A549 (cell line): ENCODE results near the gene BABAM2. TPM values are rescaled to one million over a fixed set of nuclear protein-coding genes. Genes with fewer than 3 reads are reported as not detected.

Experiments
- ATAC-seq, 2 experiments: fragments of 200-7000 bp in 1 of 2; fragments of >200 bp in 1 of 2; cut with Nextera tagmentation in 1 of 2; cut with Tn5 transposase in 1 of 2; 3 replicates each; pipeline versions ENCODE4 v1.8.0 to v1.9.1; 2018 to 2020; ENCODE audit warnings: mild to moderate bottlenecking in 1 of 2, moderate library complexity in 1 of 2
- CTCF ChIA-PET: fragments of 300-600 bp; sonication (Branson Sonifier 250); formaldehyde crosslinking; extraction: SDS; loops from one replicate; lab custom pipeline; 2021; ENCODE audit warnings: antibody characterized with exemption, inconsistent platforms; lab: Yijun Ruan, JAX
- POLR2A ChIA-PET: fragments of 350-600 bp; formaldehyde crosslinking; extraction: SDS; loops from one replicate; lab custom pipeline; 2021; ENCODE audit warnings: antibody characterized with exemption, inconsistent platforms; lab: Yijun Ruan, JAX
- DNase-seq, 2 experiments: peaks; one replicate each; pipeline versions ENCODE4 v3.0.0 to v3.0.0-alpha.2; 2011 to 2016; ENCODE audit warnings: low read depth in 1 of 2, low spot score in 1 of 2
- FAIRE-seq: peaks from 2 replicates; lab custom pipeline; 2011; peaks lifted over from hg19 to GRCh38; lab: Jason Lieb, UNC
- H3K27ac ChIP-seq, 2 experiments: fragments of >200 bp; sonication (Bioruptor Twin); formaldehyde crosslinking; 3 replicates each; pipeline ENCODE4 v1.5.1; 2016 to 2017
- H3K4me1 ChIP-seq: fragments of >200 bp; sonication (Bioruptor Twin); formaldehyde crosslinking; 3 replicates; pipeline ENCODE4 v1.6.1; 2016
- H3K4me2 ChIP-seq: fragments of >200 bp; sonication (Bioruptor Twin); formaldehyde crosslinking; 3 replicates; pipeline ENCODE4 v1.6.1; 2016
- H3K4me3 ChIP-seq: fragments of >200 bp; sonication (Bioruptor Twin); formaldehyde crosslinking; 3 replicates; pipeline ENCODE4 v1.5.1; 2016
- H3K9me3 ChIP-seq: fragments of >200 bp; sonication (Bioruptor Twin); formaldehyde crosslinking; 3 replicates; pipeline ENCODE4 v1.6.1; 2016
- CBX8 ChIP-seq: fragments of 200-600 bp; sonication (generic); IDR thresholded peaks from 2 replicates; pipeline ENCODE4 v1.6.1; 2016
- CHD4 ChIP-seq: fragments of 200-600 bp; sonication (generic); IDR thresholded peaks from 2 replicates; pipeline ENCODE4 v1.6.1; 2016; ENCODE audit warnings: antibody characterized with exemption, mild to moderate bottlenecking, borderline replicate concordance
- EHMT2 ChIP-seq: fragments of 200-600 bp; sonication (generic); IDR thresholded peaks from 2 replicates; pipeline ENCODE4 v1.6.1; 2016; ENCODE audit warnings: antibody characterized with exemption, low read depth, mild to moderate bottlenecking, moderate library complexity
- FOSL2 ChIP-seq, 2 experiments: fragments of 450-650 bp in 1 of 2; fragments of >200 bp in 1 of 2; sonication (Bioruptor Twin) in 1 of 2; formaldehyde crosslinking; IDR thresholded peaks; 2 replicates each; pipeline versions ENCODE4 v1.5.0 to v1.6.1; 2016 to 2020; ENCODE audit warnings: mild to moderate bottlenecking in 1 of 2, moderate library complexity in 1 of 2
- FOXS1 ChIP-seq: fragments of 250-450 bp; sonication (Bioruptor Pico); IDR thresholded peaks from 2 replicates; pipeline ENCODE4 v1.5.0; 2020; ENCODE audit warnings: mild to moderate bottlenecking, moderate library complexity
- GATA3 ChIP-seq: IDR thresholded peaks from 2 replicates; pipeline ENCODE4 v1.6.1; 2012; ENCODE audit warnings: borderline replicate concordance
- HES2 ChIP-seq: fragments of >200 bp; sonication (Bioruptor Twin); formaldehyde crosslinking; IDR thresholded peaks from 2 replicates; pipeline ENCODE4 v1.6.1; 2016
- HEYL ChIP-seq: fragments of 250-450 bp; sonication (Bioruptor Pico); IDR thresholded peaks from 2 replicates; pipeline ENCODE4 v1.8.0; 2021; ENCODE audit warnings: mild to moderate bottlenecking, moderate library complexity
- HOXB13 ChIP-seq: fragments of 250-450 bp; sonication (Bioruptor Pico); IDR thresholded peaks from 2 replicates; pipeline ENCODE4 v1.5.0; 2020; ENCODE audit warnings: low read depth, mild to moderate bottlenecking, moderate library complexity
- JUNB ChIP-seq: fragments of >200 bp; sonication (Bioruptor Twin); formaldehyde crosslinking; IDR thresholded peaks from 2 replicates; pipeline ENCODE4 v1.6.1; 2016
- KDM5A ChIP-seq: fragments of 200-600 bp; sonication (generic); IDR thresholded peaks from 2 replicates; pipeline ENCODE4 v1.6.1; 2016; ENCODE audit warnings: antibody characterized with exemption, mild to moderate bottlenecking
- MAZ ChIP-seq: fragments of 150-350 bp; IDR thresholded peaks from 2 replicates; pipeline ENCODE4 v1.6.1; 2014; ENCODE audit warnings: antibody characterized with exemption, low read depth, low read length, borderline replicate concordance
- MYC ChIP-seq: IDR thresholded peaks from 2 replicates; pipeline ENCODE4 v1.6.1; 2012; ENCODE audit warnings: mild to moderate bottlenecking, inconsistent platforms, low read length, improper control_type of control experiment, borderline replicate concordance
- NFE2L2 ChIP-seq: fragments of 150-350 bp; conservative IDR thresholded peaks from 2 replicates; pipeline ENCODE4 v1.6.1; 2014; ENCODE audit warnings: low read length
- PBX3 ChIP-seq: IDR thresholded peaks from 2 replicates; pipeline ENCODE4 v1.6.1; 2012
- PHF8 ChIP-seq: fragments of 200-600 bp; sonication (generic); IDR thresholded peaks from 2 replicates; pipeline ENCODE4 v1.6.1; 2016; ENCODE audit warnings: low read depth, mild to moderate bottlenecking, antibody characterized with exemption, moderate library complexity, borderline replicate concordance
- POLR2A ChIP-seq: IDR thresholded peaks from 2 replicates; pipeline ENCODE4 v1.6.1; 2012; ENCODE audit warnings: mild to moderate bottlenecking, low read length
- POLR2AphosphoS2 ChIP-seq: conservative IDR thresholded peaks from 2 replicates; pipeline ENCODE4 v1.6.1; 2012; ENCODE audit warnings: low read length, improper control_type of control experiment, inconsistent platforms
- RAD21 ChIP-seq, 2 experiments: fragments of >200 bp in 1 of 2; sonication (Bioruptor Twin) in 1 of 2; formaldehyde crosslinking in 1 of 2; IDR thresholded peaks in 1 of 2; conservative IDR thresholded peaks in 1 of 2; 2 replicates in 1 of 2; 3 replicates in 1 of 2; pipeline ENCODE4 v1.6.1; 2012 to 2018; ENCODE audit warnings: inconsistent platforms in 1 of 2
- RCOR1 ChIP-seq: fragments of 150-350 bp; IDR thresholded peaks from 2 replicates; pipeline ENCODE4 v1.6.1; 2014; ENCODE audit warnings: antibody characterized with exemption, low read length, low read depth
- RNF2 ChIP-seq: fragments of 200-600 bp; sonication (generic); IDR thresholded peaks from 2 replicates; pipeline ENCODE4 v1.6.1; 2016; ENCODE audit warnings: low read depth, mild to moderate bottlenecking, antibody characterized with exemption, moderate library complexity, borderline replicate concordance
- SMC3 ChIP-seq: fragments of >200 bp; sonication (Bioruptor Twin); formaldehyde crosslinking; IDR thresholded peaks from 3 replicates; pipeline ENCODE4 v1.6.1; 2018; ENCODE audit warnings: inconsistent platforms
- SREBF2 ChIP-seq: fragments of 450-650 bp; IDR thresholded peaks from 2 replicates; pipeline ENCODE4 v1.6.1; 2014; ENCODE audit warnings: mild to moderate bottlenecking, moderate library complexity
- TFCP2L1 ChIP-seq: fragments of 250-450 bp; sonication (Bioruptor Pico); IDR thresholded peaks from 2 replicates; pipeline ENCODE4 v1.5.0; 2021; ENCODE audit warnings: mild to moderate bottlenecking
- TP53 ChIP-seq: fragments of 250-450 bp; sonication (Bioruptor Pico); IDR thresholded peaks from 2 replicates; pipeline ENCODE4 v1.5.0; 2021; ENCODE audit warnings: mild to moderate bottlenecking, moderate library complexity
- USF2 ChIP-seq: fragments of 450-650 bp; IDR thresholded peaks from 2 replicates; pipeline ENCODE4 v1.6.1; 2014; ENCODE audit warnings: antibody characterized with exemption
- ZC3H11A ChIP-seq: fragments of 450-650 bp; IDR thresholded peaks from 2 replicates; pipeline ENCODE4 v1.6.1; 2014; ENCODE audit warnings: antibody characterized with exemption, mild to moderate bottlenecking
- ZNF302 ChIP-seq: fragments of 250-450 bp; sonication (Bioruptor Pico); IDR thresholded peaks from 2 replicates; pipeline ENCODE4 v1.9.0; 2021; ENCODE audit warnings: inconsistent platforms, mild to moderate bottlenecking, moderate library complexity
- WGBS: methylation state at CpG from one replicate; pipeline ENCODE4 v1.1.6; 2017; ENCODE audit errors: missing lambda C conversion rate; 5-methylcytosine and 5-hydroxymethylcytosine counted together
- polyA plus RNA-seq, 4 experiments: library from polyadenylated mRNA; depleted of rRNA in 3 of 4; stranded (reverse); fragments of >200 nt; fragmentation: RNase III in 1 of 4; extraction: RNeasy Plus Mini Kit Qiagen cat#74134 plus additional on column Dnase treatment in 1 of 4; gene quantifications; 2 replicates in 3 of 4; 3 replicates in 1 of 4; pipeline ENCODE4 v1.2.3, GENCODE V29; 2011 to 2017
- TF ChIP-seq, protein P1 (sequence below): IDR thresholded peaks from 2 replicates; pipeline ENCODE4 v1.6.1; 2012
- TF ChIP-seq, protein P2 (sequence below): fragments of >200 bp; sonication (Bioruptor Twin); formaldehyde crosslinking; IDR thresholded peaks from 3 replicates; pipeline ENCODE4 v1.5.1; 2016

Gene BABAM2
- polyA plus RNA-seq, 2 of the 4 experiments (the other 2 are of a cell fraction), result 53.7 to 78.4 TPM

DNA sequence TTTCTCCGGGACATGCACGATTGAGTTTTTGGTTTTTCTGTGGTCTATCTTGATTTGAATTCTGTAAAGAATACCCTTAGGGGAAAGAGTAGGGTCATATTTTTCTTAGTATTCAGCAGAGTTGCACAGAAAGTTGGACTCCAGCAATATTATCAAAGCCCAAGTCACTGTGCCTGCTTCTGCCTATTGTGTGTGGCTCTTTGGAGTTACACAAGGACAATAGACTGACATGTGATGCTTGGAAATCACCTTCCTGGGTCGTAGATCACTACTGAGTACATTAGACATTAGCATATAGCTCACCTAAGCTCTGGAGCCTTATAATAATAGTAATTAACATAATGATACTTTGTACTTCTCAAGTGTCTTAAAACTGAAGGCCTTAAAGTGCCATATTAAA is 263.3 kb downstream of the BABAM2 start:
- H3K27ac ChIP-seq, result no peak overlapping the region
- FAIRE-seq, result no peak
- 76% methylated on average over 3 of the region's 3 CpGs for WGBS
- H3K4me2 ChIP-seq, result no peak overlapping the region
- POLR2A ChIA-PET, result no interaction called here
- no peak overlapping the region for H3K4me3 ChIP-seq
- 0 out of 3 replicates have a peak, but pooled peaks cover 3% of the 10 kb centered on the region for H3K4me1 ChIP-seq
- CTCF ChIA-PET, result interaction anchor here (0.6 to 2.8 kb wide), 2 partner anchors 9 to 242 kb away, joined by 3 to 10 read pairs; no protein-coding TSS in a partner anchor
- TF ChIP-seq, protein P1, sequence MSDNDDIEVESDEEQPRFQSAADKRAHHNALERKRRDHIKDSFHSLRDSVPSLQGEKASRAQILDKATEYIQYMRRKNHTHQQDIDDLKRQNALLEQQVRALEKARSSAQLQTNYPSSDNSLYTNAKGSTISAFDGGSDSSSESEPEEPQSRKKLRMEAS, result no peak
- TF ChIP-seq CHD4 (no peak), NFE2L2 (no peak), GATA3 (no peak), TP53 (CRISPR knock-in tag) (no peak), FOSL2 (IDR thresholded peaks at IDR 0.05) (no peak), FOSL2 (CRISPR knock-in tag; IDR thresholded peaks at IDR 0.05) (no peak), TFCP2L1 (CRISPR knock-in tag) (no peak), PHF8 (no peak), USF2 (no peak)
- no peak for ATAC-seq
- H3K9me3 ChIP-seq, result peaks cover 21% of the 10 kb centered on the region
- no peak for DNase-seq

GRCh38 chr2:28155086-28155485 is 264.6 kb downstream of the BABAM2 start:
- CTCF ChIA-PET, result interaction anchor here (0.6 to 2.8 kb wide), 7 partner anchors 10 to 126 kb away, joined by 3 to 10 read pairs (median 3); no protein-coding TSS in a partner anchor
- Histone ChIP-seq H3K4me3 (no peak overlapping the region), H3K4me2 (no peak overlapping the region), H3K27ac (no peak overlapping the region), H3K4me1 (0 out of 3 replicates have a peak, but pooled peaks cover 3% of the 10 kb centered on the region)
- ATAC-seq, result no peak
- POLR2A ChIA-PET, result interaction anchor here (0.6 to 1.0 kb wide), 2 partner anchors 236 to 449 kb away, joined by 3 to 4 read pairs; no protein-coding TSS in a partner anchor
- no peak for FAIRE-seq
- DNase-seq, result no peak
- TF ChIP-seq RCOR1 (no peak), ZNF302 (CRISPR knock-in tag) (no peak), RNF2 (no peak), CBX8 (no peak), MYC (no peak), SREBF2 (no peak), RAD21 (conservative IDR thresholded peaks at IDR 0.05 in 1 of 2, IDR thresholded peaks at IDR 0.05 in 1 of 2) (no peak), POLR2A (no peak), EHMT2 (no peak), HEYL (CRISPR knock-in tag) (no peak)
- TF ChIP-seq, all 56 proteins: peak for 0
- H3K9me3 ChIP-seq, result peaks cover 21% of the 10 kb centered on the region
- WGBS, result 94% methylated on average over 4 of the region's 4 CpGs

DNA sequence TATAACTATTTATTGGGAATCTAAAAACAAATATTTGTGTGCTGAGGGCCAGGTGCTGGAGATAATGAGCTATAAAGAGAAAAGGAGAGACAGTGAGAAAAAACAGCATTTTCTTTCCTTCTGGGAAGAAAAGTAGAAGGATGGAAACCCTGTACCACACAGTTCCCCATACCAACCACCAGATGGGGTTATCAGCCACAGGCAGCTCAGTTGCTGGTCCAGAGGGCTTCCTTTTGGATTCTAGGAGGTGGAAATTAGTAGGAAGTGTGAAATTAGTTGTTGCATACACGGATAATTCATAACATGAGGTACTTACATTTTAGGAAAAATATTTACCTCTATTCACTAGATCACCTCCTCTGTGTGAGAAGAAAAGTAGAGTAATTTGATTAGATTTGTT is 265.1 kb downstream of the BABAM2 start:
- H3K4me1 ChIP-seq, result peaks cover 9% of the 10 kb centered on the region
- no peak overlapping the region for H3K4me3 ChIP-seq
- WGBS, result 46% methylated on average over 1 of the region's 1 CpG
- H3K9me3 ChIP-seq, result peaks cover 21% of the 10 kb centered on the region
- ChIA-PET CTCF (interaction anchor here (0.6 to 2.8 kb wide), 7 partner anchors 11 to 126 kb away, joined by 3 to 10 read pairs (median 3); no protein-coding TSS in a partner anchor), POLR2A (interaction anchor here (0.6 to 1.0 kb wide), 2 partner anchors 235 to 449 kb away, joined by 3 to 4 read pairs; no protein-coding TSS in a partner anchor)
- no peak overlapping the region for H3K27ac ChIP-seq
- TF ChIP-seq POLR2AphosphoS2 (no peak), ZC3H11A (no peak), HES2 (no peak), FOXS1 (no peak), MAZ (no peak), FOSL2 (IDR thresholded peaks at IDR 0.05) (no peak), FOSL2 (CRISPR knock-in tag; IDR thresholded peaks at IDR 0.05) (no peak), RAD21 (conservative IDR thresholded peaks at IDR 0.05 in 1 of 2, IDR thresholded peaks at IDR 0.05 in 1 of 2) (peak; percentile 33 to 72; a peak in 4 of 5 replicates), SMC3 (peak; percentile 37; the same call in 1 of the 3 replicates), HOXB13 (CRISPR knock-in tag) (no peak), JUNB (no peak), RNF2 (no peak), TP53 (CRISPR knock-in tag) (no peak), TFCP2L1 (CRISPR knock-in tag) (no peak), KDM5A (no peak), RCOR1 (no peak), PBX3 (no peak)
- TF ChIP-seq, protein P2, sequence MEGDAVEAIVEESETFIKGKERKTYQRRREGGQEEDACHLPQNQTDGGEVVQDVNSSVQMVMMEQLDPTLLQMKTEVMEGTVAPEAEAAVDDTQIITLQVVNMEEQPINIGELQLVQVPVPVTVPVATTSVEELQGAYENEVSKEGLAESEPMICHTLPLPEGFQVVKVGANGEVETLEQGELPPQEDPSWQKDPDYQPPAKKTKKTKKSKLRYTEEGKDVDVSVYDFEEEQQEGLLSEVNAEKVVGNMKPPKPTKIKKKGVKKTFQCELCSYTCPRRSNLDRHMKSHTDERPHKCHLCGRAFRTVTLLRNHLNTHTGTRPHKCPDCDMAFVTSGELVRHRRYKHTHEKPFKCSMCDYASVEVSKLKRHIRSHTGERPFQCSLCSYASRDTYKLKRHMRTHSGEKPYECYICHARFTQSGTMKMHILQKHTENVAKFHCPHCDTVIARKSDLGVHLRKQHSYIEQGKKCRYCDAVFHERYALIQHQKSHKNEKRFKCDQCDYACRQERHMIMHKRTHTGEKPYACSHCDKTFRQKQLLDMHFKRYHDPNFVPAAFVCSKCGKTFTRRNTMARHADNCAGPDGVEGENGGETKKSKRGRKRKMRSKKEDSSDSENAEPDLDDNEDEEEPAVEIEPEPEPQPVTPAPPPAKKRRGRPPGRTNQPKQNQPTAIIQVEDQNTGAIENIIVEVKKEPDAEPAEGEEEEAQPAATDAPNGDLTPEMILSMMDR, result peak; percentile 45
- FAIRE-seq (no peak), DNase-seq (peak; percentile 14 to 70), ATAC-seq (no peak)
- no peak overlapping the region for H3K4me2 ChIP-seq
